GM12892 (cell line): ENCODE results near the gene CDKAL1.

ENCODE experiments used
- POLR2A ChIP-seq: IDR thresholded peaks from 2 replicates; pipeline ENCODE4 v1.6.1; 2011; ENCODE audit warnings: low read depth, low read length, control low read depth
- POLR2AphosphoS5 ChIP-seq: IDR thresholded peaks from 2 replicates; pipeline ENCODE4 v1.6.1; 2011; ENCODE audit warnings: low read depth, low read length, control low read depth

GRCh38 chr6:20769631-20770030 is 235.4 kb downstream of the CDKAL1 start:
- TF ChIP-seq POLR2A, result no peak
- no peak for TF ChIP-seq POLR2AphosphoS5
